IPS DF 4.7 (cell line): ENCODE results near the gene TM9SF4.
"Not testable (repeated sequence)": the region's sequence is repeated elsewhere in the genome, so short reads cannot be mapped to it uniquely, and the experiment has no call there.

Source experiments
- DNase-seq: peaks from one replicate; pipeline ENCODE4 v3.0.0-alpha.2; 2013; ENCODE audit warnings: low spot score; ENCODE audit errors: extremely low read depth

Gene TM9SF4

GRCh38 chr20:32189691-32190615 lies 80.4 kb downstream of the TM9SF4 start:
- DNase-seq = no peak

GRCh38 chr20:32190616-32191415 lies 81.3 kb downstream of the TM9SF4 start:
- DNase-seq = no peak

GRCh38 chr20:32191422-32191821 lies 81.9 kb downstream of the TM9SF4 start:
- DNase-seq = no peak

- DNase-seq = no peak
Measured at GRCh38 chr20:32191873-32192272, 82.4 kb downstream of the TM9SF4 start.

- no peak for DNase-seq
Measured at GRCh38 chr20:32192698-32193097, 83.2 kb downstream of the TM9SF4 start.

GRCh38 chr20:32193336-32193735 lies 83.8 kb downstream of the TM9SF4 start:
- not testable (repeated sequence) for DNase-seq

- DNase-seq = no peak
Measured at GRCh38 chr20:32193996-32194395, 84.5 kb downstream of the TM9SF4 start.

- no peak for DNase-seq
Measured at GRCh38 chr20:32195581-32195980, 86.1 kb downstream of the TM9SF4 start.

- not testable (repeated sequence) for DNase-seq
Measured at GRCh38 chr20:32196613-32197012, 87.1 kb downstream of the TM9SF4 start.

- DNase-seq = not testable (repeated sequence)
Measured at GRCh38 chr20:32197136-32197535, 87.6 kb downstream of the TM9SF4 start.

- DNase-seq = no peak
Measured at GRCh38 chr20:32199006-32199405, 89.5 kb downstream of the TM9SF4 start.

GRCh38 chr20:32201296-32201976 lies 91.9 kb downstream of the TM9SF4 start:
- no peak for DNase-seq

GRCh38 chr20:32201977-32202363 lies 92.5 kb downstream of the TM9SF4 start:
- no peak for DNase-seq

- no peak for DNase-seq
Measured at GRCh38 chr20:32203356-32204204, 94.1 kb downstream of the TM9SF4 start.

GRCh38 chr20:32204205-32205109 lies 94.9 kb downstream of the TM9SF4 start:
- DNase-seq = no peak

GRCh38 chr20:32205110-32205842 lies 95.8 kb downstream of the TM9SF4 start:
- DNase-seq = no peak

GRCh38 chr20:32205843-32206759 lies 96.6 kb downstream of the TM9SF4 start:
- DNase-seq = no peak
